Hepatocyte (in vitro differentiated cells): Measurements from ENCODE around the gene BAIAP2L1. TPM values are rescaled to one million over a fixed set of nuclear protein-coding genes. Genes with fewer than 3 reads are reported as not detected.

Source experiments
- DNase-seq: peaks from one replicate; pipeline ENCODE4 v3.0.0-alpha.2; 2016; ENCODE audit warnings: low spot score
- H2AFZ ChIP-seq: fragments of 200-600 bp; sonication (generic); 2 replicates; pipeline ENCODE4 v1.6.0; 2016; ENCODE audit warnings: antibody characterized with exemption, mild to moderate bottlenecking
- H3K27ac ChIP-seq: fragments of 200-600 bp; sonication (generic); 2 replicates; pipeline ENCODE4 v1.5.1; 2016; ENCODE audit warnings: mild to moderate bottlenecking
- H3K27me3 ChIP-seq: fragments of 200-600 bp; sonication (generic); 2 replicates; pipeline ENCODE4 v1.6.1; 2016
- H3K36me3 ChIP-seq: fragments of 200-600 bp; sonication (generic); replicated peaks from 2 replicates; pipeline ENCODE4 v1.5.1; 2016; ENCODE audit warnings: low read depth; ENCODE audit not compliant: insufficient read depth
- H3K4me1 ChIP-seq: fragments of 200-600 bp; sonication (generic); 2 replicates; pipeline ENCODE4 v1.5.1; 2016; ENCODE audit warnings: mild to moderate bottlenecking, moderate library complexity; ENCODE audit not compliant: insufficient read depth
- H3K4me2 ChIP-seq: fragments of 200-600 bp; sonication (generic); 2 replicates; pipeline ENCODE4 v1.6.0; 2016
- H3K4me3 ChIP-seq: fragments of 200-600 bp; sonication (generic); 2 replicates; pipeline ENCODE4 v1.5.1; 2016; ENCODE audit warnings: mild to moderate bottlenecking
- H3K79me2 ChIP-seq: fragments of 200-600 bp; sonication (generic); 2 replicates; pipeline ENCODE4 v1.6.0; 2017; ENCODE audit warnings: mild to moderate bottlenecking
- H3K9me2 ChIP-seq: fragments of 200-600 bp; sonication (generic); replicated peaks from 2 replicates; pipeline ENCODE4 v1.6.0; 2017; ENCODE audit warnings: mild to moderate bottlenecking; ENCODE audit not compliant: insufficient read depth
- H3K9me3 ChIP-seq: fragments of 200-600 bp; sonication (generic); 2 replicates; pipeline ENCODE4 v1.5.1; 2016; ENCODE audit warnings: low read depth, mild to moderate bottlenecking
- H4K20me1 ChIP-seq: fragments of 200-600 bp; sonication (generic); 2 replicates; pipeline ENCODE4 v1.6.0; 2016; ENCODE audit warnings: mild to moderate bottlenecking; ENCODE audit not compliant: insufficient read depth, poor library complexity, severe bottlenecking
- CTCF ChIP-seq: fragments of 200-600 bp; sonication (generic); IDR thresholded peaks from 2 replicates; pipeline ENCODE4 v1.5.1; 2016; ENCODE audit warnings: antibody characterized with exemption, mild to moderate bottlenecking; ENCODE audit not compliant: poor library complexity
- EZH2 ChIP-seq: fragments of 200-600 bp; sonication (generic); IDR thresholded peaks from 2 replicates; pipeline ENCODE4 v1.6.1; 2016; ENCODE audit warnings: antibody characterized with exemption, mild to moderate bottlenecking, borderline replicate concordance
- EZH2phosphoT487 ChIP-seq: fragments of 200-600 bp; sonication (generic); IDR thresholded peaks from one replicate; pipeline ENCODE4 v1.6.1; 2018; ENCODE audit warnings: antibody characterized with exemption, mild to moderate bottlenecking, low read depth, moderate library complexity; ENCODE audit not compliant: unreplicated experiment, severe bottlenecking
- WGBS: methylation state at CpG from one replicate; pipeline ENCODE4 v1.1.6; 2016; ENCODE audit warnings: low lambda C conversion rate; ENCODE audit errors: missing lambda C conversion rate; 5-methylcytosine and 5-hydroxymethylcytosine counted together
- polyA plus RNA-seq: library from polyadenylated mRNA; unstranded; fragments of >200 nt; fragmentation: Nextera tagmentation; extraction: Ambion mirVana; gene quantifications from 2 replicates; pipeline ENCODE4 v1.2.1, GENCODE V29; 2016
- total RNA-seq: library from RNA; depleted of rRNA; stranded (reverse); fragments of >200 nt; gene quantifications from 2 replicates; pipeline ENCODE4 v1.2.3, GENCODE V29; 2014

The BAIAP2L1 gene
- total and polyA plus RNA-seq, 2 experiments from 2014 or later = 25.4 to 32.0 TPM

DNA sequence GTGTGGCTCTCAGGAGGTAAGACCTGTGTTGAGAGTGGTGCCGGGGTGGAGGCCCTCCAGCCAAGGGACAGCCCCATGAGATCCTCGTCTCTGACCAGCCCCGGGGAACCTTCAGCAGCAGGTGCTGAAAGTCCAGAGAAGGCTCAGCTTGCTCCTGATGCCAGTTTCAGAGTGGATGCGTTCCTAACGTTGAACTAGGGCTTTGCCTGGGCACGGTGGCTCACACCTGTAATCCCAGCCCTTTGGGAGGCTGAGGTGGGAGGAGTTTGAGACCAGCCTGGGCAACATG is 45.7 kb downstream of the BAIAP2L1 start:
- Histone ChIP-seq H4K20me1 (no peaks in the 10 kb centered on the region), H3K27me3 (no peaks in the 10 kb centered on the region), H2AFZ (no peak overlapping the region), H3K79me2 (peaks cover 23% of the 10 kb centered on the region), H3K4me2 (no peak overlapping the region), H3K4me1 (peaks cover 26% of the 10 kb centered on the region), H3K9me2 (no peaks in the 10 kb centered on the region), H3K4me3 (no peak overlapping the region), H3K27ac (peak overlapping the region; percentile 68), H3K9me3 (no peaks in the 10 kb centered on the region), H3K36me3 (no peaks in the 10 kb centered on the region)
- DNase-seq = no peak
- TF ChIP-seq CTCF (no peak), EZH2phosphoT487 (no peak), EZH2 (no peak)
- 78% methylated on average over 6 of the region's 6 CpGs for WGBS

- no peaks in the 10 kb centered on the region for H3K36me3 ChIP-seq
- no peak overlapping the region for H3K4me3 ChIP-seq
- H3K79me2 ChIP-seq = peaks cover 28% of the 10 kb centered on the region
- DNase-seq = peak; percentile 67
- no peaks in the 10 kb centered on the region for H3K9me2 ChIP-seq
- peak overlapping the region; percentile 68 for H3K27ac ChIP-seq
- TF ChIP-seq EZH2phosphoT487 (no peak), EZH2 (no peak), CTCF (no peak)
- no peak overlapping the region for H2AFZ ChIP-seq
- H3K4me2 ChIP-seq = peak overlapping the region; percentile 38
- H3K4me1 ChIP-seq = peaks cover 21% of the 10 kb centered on the region
- H3K9me3 ChIP-seq = no peaks in the 10 kb centered on the region
- WGBS = 66% methylated on average over 22 of the region's 22 CpGs
- no peaks in the 10 kb centered on the region for H3K27me3 ChIP-seq
- no peaks in the 10 kb centered on the region for H4K20me1 ChIP-seq
Measured at GRCh38 chr7:98354511-98355249, 46.2 kb downstream of the BAIAP2L1 start.

DNA sequence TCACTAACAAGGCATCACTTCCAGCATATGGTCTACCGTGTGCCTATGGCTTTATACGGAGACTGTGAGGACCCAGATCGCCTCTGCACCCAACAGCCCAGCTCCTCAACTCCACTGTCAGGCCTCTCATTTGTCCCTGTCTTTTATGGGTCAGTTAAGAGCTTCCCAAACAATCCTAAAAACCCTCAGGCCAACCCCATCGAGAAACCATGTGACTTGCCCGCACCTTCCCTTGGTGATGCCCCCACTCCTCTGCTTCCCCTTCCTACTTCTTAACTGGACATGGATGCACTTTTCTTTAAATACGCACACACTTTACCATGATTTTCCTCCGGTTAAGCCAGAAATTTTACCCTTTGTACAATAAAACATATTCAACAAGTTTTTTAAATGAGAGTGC is 46.8 kb downstream of the BAIAP2L1 start:
- no peaks in the 10 kb centered on the region for H3K9me2 ChIP-seq
- H4K20me1 ChIP-seq = no peaks in the 10 kb centered on the region
- no peaks in the 10 kb centered on the region for H3K27me3 ChIP-seq
- H3K36me3 ChIP-seq = no peaks in the 10 kb centered on the region
- no peak for DNase-seq
- TF ChIP-seq CTCF (no peak), EZH2 (no peak), EZH2phosphoT487 (no peak)
- H3K27ac ChIP-seq = peak overlapping the region; percentile 68
- no peak overlapping the region for H3K4me3 ChIP-seq
- H3K9me3 ChIP-seq = no peaks in the 10 kb centered on the region
- peaks cover 31% of the 10 kb centered on the region for H3K79me2 ChIP-seq
- H2AFZ ChIP-seq = no peak overlapping the region
- H3K4me1 ChIP-seq = peaks cover 18% of the 10 kb centered on the region
- H3K4me2 ChIP-seq = peak overlapping the region; percentile 38
- WGBS = 83% methylated on average over 7 of the region's 7 CpGs

GRCh38 chr7:98352621-98353020 is 48.3 kb downstream of the BAIAP2L1 start:
- H3K4me2 ChIP-seq = peak overlapping the region; percentile 30
- H3K79me2 ChIP-seq = peaks cover 36% of the 10 kb centered on the region
- peak; percentile 56 for DNase-seq
- H3K9me2 ChIP-seq = no peaks in the 10 kb centered on the region
- WGBS = 52% methylated on average over 4 of the region's 4 CpGs
- no peaks in the 10 kb centered on the region for H4K20me1 ChIP-seq
- H3K36me3 ChIP-seq = no peaks in the 10 kb centered on the region
- H3K4me3 ChIP-seq = no peak overlapping the region
- H3K4me1 ChIP-seq = peaks cover 18% of the 10 kb centered on the region
- no peaks in the 10 kb centered on the region for H3K9me3 ChIP-seq
- peak overlapping the region; percentile 57 for H3K27ac ChIP-seq
- H3K27me3 ChIP-seq = no peaks in the 10 kb centered on the region
- no peak for TF ChIP-seq CTCF
- no peak for TF ChIP-seq EZH2phosphoT487
- TF ChIP-seq EZH2 = no peak
- no peak overlapping the region for H2AFZ ChIP-seq
